HEK293 (cell line): ENCODE data around the gene TSC2.

ENCODE experiments used
- ZNF302 ChIP-seq: fragments of 450-650 bp; formaldehyde crosslinking; IDR thresholded peaks from 2 replicates; pipeline ENCODE4 v1.5.1; 2016; ENCODE audit warnings: missing biosample characterization, missing genetic modification characterization, low read depth
- ZNF785 ChIP-seq: fragments of 450-650 bp; formaldehyde crosslinking; IDR thresholded peaks from 2 replicates; pipeline ENCODE4 v1.5.1; 2016; ENCODE audit warnings: missing biosample characterization, missing genetic modification characterization
- TF ChIP-seq, protein P1 (sequence below): fragments of 450-650 bp; formaldehyde crosslinking; IDR thresholded peaks from 2 replicates; pipeline ENCODE4 v1.5.1; 2016; ENCODE audit warnings: missing biosample characterization, missing genetic modification characterization

DNA sequence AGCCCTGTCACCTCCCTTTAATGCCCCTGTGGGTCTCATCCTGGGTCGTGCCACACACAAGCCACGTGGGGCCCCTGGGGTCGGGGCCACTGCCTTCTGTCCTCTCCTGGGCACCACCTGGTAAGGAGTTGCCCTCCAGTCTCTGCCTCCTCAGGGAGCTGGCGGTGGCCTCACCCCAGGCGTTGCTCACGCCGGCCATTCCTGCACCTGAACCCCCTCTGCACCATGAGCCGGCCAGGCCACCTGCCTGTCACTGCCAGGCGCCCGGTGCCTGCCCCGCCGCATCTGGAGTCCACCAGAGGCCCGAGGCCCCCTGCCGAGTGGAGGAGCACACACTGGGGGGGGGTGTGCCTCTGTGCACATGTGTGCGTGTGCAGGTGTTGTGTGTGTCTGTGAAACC lies 10.7 kb upstream of the TSC2 start:
- TF ChIP-seq, protein P1, sequence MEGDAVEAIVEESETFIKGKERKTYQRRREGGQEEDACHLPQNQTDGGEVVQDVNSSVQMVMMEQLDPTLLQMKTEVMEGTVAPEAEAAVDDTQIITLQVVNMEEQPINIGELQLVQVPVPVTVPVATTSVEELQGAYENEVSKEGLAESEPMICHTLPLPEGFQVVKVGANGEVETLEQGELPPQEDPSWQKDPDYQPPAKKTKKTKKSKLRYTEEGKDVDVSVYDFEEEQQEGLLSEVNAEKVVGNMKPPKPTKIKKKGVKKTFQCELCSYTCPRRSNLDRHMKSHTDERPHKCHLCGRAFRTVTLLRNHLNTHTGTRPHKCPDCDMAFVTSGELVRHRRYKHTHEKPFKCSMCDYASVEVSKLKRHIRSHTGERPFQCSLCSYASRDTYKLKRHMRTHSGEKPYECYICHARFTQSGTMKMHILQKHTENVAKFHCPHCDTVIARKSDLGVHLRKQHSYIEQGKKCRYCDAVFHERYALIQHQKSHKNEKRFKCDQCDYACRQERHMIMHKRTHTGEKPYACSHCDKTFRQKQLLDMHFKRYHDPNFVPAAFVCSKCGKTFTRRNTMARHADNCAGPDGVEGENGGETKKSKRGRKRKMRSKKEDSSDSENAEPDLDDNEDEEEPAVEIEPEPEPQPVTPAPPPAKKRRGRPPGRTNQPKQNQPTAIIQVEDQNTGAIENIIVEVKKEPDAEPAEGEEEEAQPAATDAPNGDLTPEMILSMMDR (tag by site-specific recombination), result no peak
- no peak for TF ChIP-seq ZNF785 (tag by site-specific recombination)
- no peak for TF ChIP-seq ZNF302 (tag by site-specific recombination)
